Activated naive CD4-positive, alpha-beta T cell treated with anti-CD3 and anti-CD28 coated beads, Interleukin-2, amount 50 U/mL, for 16 hours (primary cell): ENCODE data around the gene SLC39A7.

Source experiments
- DNase-seq: peaks from one replicate; pipeline ENCODE4 v3.0.0-alpha.2; 2020

SLC39A7 gene

GRCh38 chr6:33171016-33171879, 29.4 kb upstream of the SLC39A7 start:
- no peak for DNase-seq

- no peak for DNase-seq
These were observed 28.6 kb upstream of the SLC39A7 start for GRCh38 chr6:33171880-33172687.

GRCh38 chr6:33172688-33173534, 27.8 kb upstream of the SLC39A7 start:
- no peak for DNase-seq

GRCh38 chr6:33173535-33174180, 27.0 kb upstream of the SLC39A7 start:
- no peak for DNase-seq

- no peak for DNase-seq
These were observed 25.9 kb upstream of the SLC39A7 start for GRCh38 chr6:33174784-33175183.

GRCh38 chr6:33175436-33176069, 25.1 kb upstream of the SLC39A7 start:
- no peak for DNase-seq

- DNase-seq = no peak
These were observed 23.8 kb upstream of the SLC39A7 start for GRCh38 chr6:33176906-33177305.

GRCh38 chr6:33177552-33178446, 22.9 kb upstream of the SLC39A7 start:
- DNase-seq = no peak

GRCh38 chr6:33178755-33179475, 21.8 kb upstream of the SLC39A7 start:
- DNase-seq = no peak

- no peak for DNase-seq
These were observed 19.5 kb upstream of the SLC39A7 start for GRCh38 chr6:33181141-33181540.

- no peak for DNase-seq
These were observed 17.5 kb upstream of the SLC39A7 start for GRCh38 chr6:33183071-33183683.

GRCh38 chr6:33185190-33185589, 15.5 kb upstream of the SLC39A7 start:
- no peak for DNase-seq

GRCh38 chr6:33185654-33186187, 14.9 kb upstream of the SLC39A7 start:
- no peak for DNase-seq

GRCh38 chr6:33187809-33188208, 12.9 kb upstream of the SLC39A7 start:
- DNase-seq = no peak

- no peak for DNase-seq
These were observed 11.5 kb upstream of the SLC39A7 start for GRCh38 chr6:33189164-33189563.

- no peak for DNase-seq
These were observed 10.8 kb upstream of the SLC39A7 start for GRCh38 chr6:33189625-33190448.

GRCh38 chr6:33190504-33191107, 10.1 kb upstream of the SLC39A7 start:
- no peak for DNase-seq
